GM12891 (cell line): ENCODE data around the gene ADGRL3.

Experiments
- DNase-seq: peaks from one replicate; pipeline ENCODE4 v3.0.0; 2011; ENCODE audit warnings: low spot score; ENCODE audit not compliant: insufficient read length
- FAIRE-seq: peaks from 2 replicates; lab custom pipeline; 2011; peaks lifted over from hg19 to GRCh38; lab: Jason Lieb, UNC
- PAX5 ChIP-seq: IDR thresholded peaks from 2 replicates; pipeline ENCODE4 v1.6.1; 2011; ENCODE audit warnings: low read length, moderate library complexity, mild to moderate bottlenecking; ENCODE audit not compliant: insufficient read depth, severe bottlenecking
- POLR2A ChIP-seq: IDR thresholded peaks from 2 replicates; pipeline ENCODE4 v1.6.1; 2011; ENCODE audit warnings: low read depth, low read length, control low read depth
- POLR2AphosphoS5 ChIP-seq: IDR thresholded peaks from 2 replicates; pipeline ENCODE4 v1.6.1; 2011; ENCODE audit warnings: low read depth, low read length, control low read depth
- POU2F2 ChIP-seq: IDR thresholded peaks from 2 replicates; pipeline ENCODE4 v1.6.1; 2011; ENCODE audit warnings: low read depth, mild to moderate bottlenecking, control low read depth, low read length, moderate library complexity
- SPI1 ChIP-seq: IDR thresholded peaks from 2 replicates; pipeline ENCODE4 v1.6.1; 2011; ENCODE audit warnings: low read depth, low read length, control low read depth
- TAF1 ChIP-seq: IDR thresholded peaks from 2 replicates; pipeline ENCODE4 v1.6.1; 2011; ENCODE audit warnings: low read depth, low read length, control low read depth

Gene ADGRL3

GRCh38 chr4:61193863-61194262 lies 6.3 kb upstream of the ADGRL3 start:
- DNase-seq (no peak), FAIRE-seq (no peak)
- no peak for TF ChIP-seq POLR2AphosphoS5
- TF ChIP-seq POLR2A, result no peak
- no peak for TF ChIP-seq PAX5
- no peak for TF ChIP-seq SPI1
- TF ChIP-seq TAF1, result no peak
- TF ChIP-seq POU2F2, result no peak

DNA sequence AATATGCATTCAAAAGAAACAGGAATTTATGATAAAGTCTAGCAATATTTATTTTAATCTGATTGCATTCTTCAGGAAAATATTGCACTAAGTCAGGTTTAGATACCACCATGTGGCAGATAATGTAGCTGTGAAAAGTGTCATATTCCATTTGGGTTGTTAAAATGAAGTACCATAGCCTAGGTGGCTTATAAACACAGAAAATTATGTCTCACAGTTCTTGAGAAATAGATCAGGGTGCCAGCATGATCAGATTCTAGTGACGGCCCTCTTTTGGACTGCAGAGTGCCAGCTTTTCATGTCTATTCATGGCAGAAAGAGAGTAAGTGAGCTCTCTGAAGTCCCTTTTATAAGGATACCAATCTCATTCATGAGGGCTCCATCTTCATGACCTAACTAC lies 5.6 kb upstream of the ADGRL3 start:
- FAIRE-seq (no peak), DNase-seq (no peak)
- TF ChIP-seq PAX5, result no peak
- TF ChIP-seq POU2F2, result no peak
- no peak for TF ChIP-seq SPI1
- TF ChIP-seq POLR2A, result no peak
- TF ChIP-seq TAF1, result no peak
- no peak for TF ChIP-seq POLR2AphosphoS5

DNA sequence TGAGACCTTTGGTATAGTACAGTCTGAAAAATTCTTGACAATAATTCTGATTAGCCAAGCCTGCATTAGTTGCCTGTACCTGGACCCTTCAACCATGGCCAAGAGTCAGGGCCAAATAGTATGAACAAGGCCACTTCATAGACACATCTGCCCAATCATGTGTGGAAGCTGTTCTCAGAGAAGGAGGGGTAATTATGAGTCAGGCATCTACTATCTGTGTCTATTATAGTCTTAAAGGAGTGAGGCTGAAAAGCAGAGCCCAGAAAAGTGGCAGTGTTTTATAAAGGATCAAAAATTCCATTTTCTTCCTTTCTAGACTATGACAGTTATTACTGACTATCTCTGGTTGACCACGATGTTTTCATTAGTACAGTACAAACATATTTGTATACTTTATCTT lies 5.0 kb upstream of the ADGRL3 start:
- DNase-seq (no peak), FAIRE-seq (no peak)
- no peak for TF ChIP-seq TAF1
- no peak for TF ChIP-seq POU2F2
- no peak for TF ChIP-seq SPI1
- no peak for TF ChIP-seq POLR2AphosphoS5
- no peak for TF ChIP-seq PAX5
- TF ChIP-seq POLR2A, result no peak

DNA sequence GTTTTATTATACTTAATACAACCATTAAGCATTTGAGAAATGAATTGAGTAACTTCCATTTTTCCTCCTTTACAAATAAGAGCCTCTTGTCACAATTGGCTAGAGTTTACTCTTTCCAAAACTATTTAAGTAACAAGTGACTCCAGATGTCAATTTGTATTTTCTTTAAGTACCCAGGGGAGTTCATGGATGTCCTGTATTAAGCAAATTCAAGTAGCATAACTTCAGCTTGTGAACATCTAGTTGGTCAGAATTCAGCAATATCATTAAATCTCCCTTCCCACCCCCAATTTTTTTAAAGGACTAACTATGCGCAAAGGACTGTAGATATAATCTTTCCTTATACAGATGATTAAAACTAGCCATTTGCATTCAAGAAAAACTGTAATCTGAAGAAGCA lies 1.4 kb upstream of the ADGRL3 start:
- no peak for DNase-seq
- FAIRE-seq, result no peak
- TF ChIP-seq PAX5 (no peak), SPI1 (no peak), POLR2A (no peak), POU2F2 (no peak), TAF1 (no peak), POLR2AphosphoS5 (no peak)

DNA sequence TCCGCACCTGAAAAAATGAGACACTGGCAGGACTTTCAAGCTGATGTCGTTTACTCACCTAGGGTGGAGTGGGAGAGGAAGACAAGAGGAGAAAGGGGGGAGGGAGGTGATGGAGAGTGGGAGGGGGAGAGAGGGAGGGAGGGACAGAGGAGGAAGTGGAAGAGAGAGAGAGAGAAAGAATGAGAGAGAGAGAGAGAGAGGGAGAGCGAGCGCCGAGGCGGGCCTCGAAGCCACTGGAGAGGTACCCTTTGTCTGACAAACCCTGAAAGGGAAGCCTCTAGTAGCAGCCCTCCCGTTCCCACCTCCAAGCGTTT lies 296 bp upstream of the ADGRL3 start:
- no peak for TF ChIP-seq POLR2AphosphoS5
- no peak for TF ChIP-seq POLR2A
- no peak for TF ChIP-seq POU2F2
- TF ChIP-seq TAF1, result no peak
- no peak for TF ChIP-seq PAX5
- TF ChIP-seq SPI1, result no peak
- DNase-seq (no peak), FAIRE-seq (no peak)

- peak; percentile 1 for DNase-seq
- no peak for FAIRE-seq
- TF ChIP-seq POLR2A (no peak), TAF1 (no peak), PAX5 (no peak), POLR2AphosphoS5 (no peak), SPI1 (no peak), POU2F2 (no peak)
Measured at GRCh38 chr4:61200916-61201526, 895 bp downstream of the ADGRL3 start.

- DNase-seq (peak; percentile 9), FAIRE-seq (no peak)
- TF ChIP-seq POU2F2, result no peak
- TF ChIP-seq PAX5, result no peak
- no peak for TF ChIP-seq SPI1
- TF ChIP-seq POLR2AphosphoS5, result no peak
- TF ChIP-seq POLR2A, result no peak
- TF ChIP-seq TAF1, result no peak
Measured at GRCh38 chr4:61201561-61201960, 1.4 kb downstream of the ADGRL3 start.

GRCh38 chr4:61201961-61202637 lies 2.0 kb downstream of the ADGRL3 start:
- TF ChIP-seq PAX5, result no peak
- TF ChIP-seq POLR2A, result no peak
- TF ChIP-seq TAF1, result no peak
- no peak for TF ChIP-seq POLR2AphosphoS5
- no peak for TF ChIP-seq POU2F2
- TF ChIP-seq SPI1, result no peak
- DNase-seq, result peak; percentile 8
- no peak for FAIRE-seq

DNA sequence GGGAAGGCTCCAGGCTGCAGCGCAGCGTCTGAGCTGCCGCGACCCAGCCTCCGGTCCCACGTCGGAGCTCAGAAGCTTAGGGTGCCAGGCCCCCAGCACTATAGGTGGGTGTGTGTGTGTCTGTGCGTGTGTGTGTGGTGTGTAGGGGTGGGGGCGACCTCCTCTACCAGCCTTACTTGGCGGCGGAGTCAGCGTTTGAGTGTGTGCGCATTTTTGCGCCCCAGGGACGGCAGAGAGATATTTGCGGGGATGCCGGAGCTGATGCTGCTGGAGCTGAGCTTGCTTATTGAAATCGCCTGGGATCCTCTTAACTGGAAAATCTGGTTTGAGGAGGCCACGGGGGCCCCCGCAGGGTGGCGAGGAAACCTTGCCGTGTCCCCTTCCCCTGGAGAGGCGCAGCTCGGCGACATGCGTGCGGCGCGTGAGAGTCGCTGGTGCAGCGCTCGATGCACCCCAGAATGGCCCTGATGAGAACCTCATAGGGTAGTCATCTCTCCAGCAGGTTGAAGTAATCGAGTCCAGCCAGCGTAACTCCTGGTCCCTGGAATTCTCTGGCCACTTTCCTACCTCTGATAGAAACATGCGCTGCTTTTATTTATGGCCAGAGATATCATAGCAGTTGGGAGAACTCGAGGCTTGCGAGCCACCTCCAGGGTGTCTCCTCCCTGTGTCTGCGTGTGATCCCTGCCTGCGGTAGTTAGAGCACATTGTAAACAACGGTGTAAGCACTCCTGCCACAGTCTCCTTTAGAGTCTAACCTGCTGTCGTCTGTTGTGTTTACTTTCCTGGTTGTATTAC lies 2.7 kb downstream of the ADGRL3 start:
- no peak for FAIRE-seq
- DNase-seq, result peak; percentile 4
- TF ChIP-seq TAF1, result no peak
- TF ChIP-seq PAX5, result no peak
- TF ChIP-seq POLR2AphosphoS5, result no peak
- TF ChIP-seq POU2F2, result no peak
- no peak for TF ChIP-seq POLR2A
